Kidney epithelial cell (primary cell): ENCODE measurements around the gene LRRIQ3. TPM values are rescaled to one million over a fixed set of nuclear protein-coding genes. Genes with fewer than 3 reads are reported as not detected.
"Not testable (repeated sequence)": the region's sequence is repeated elsewhere in the genome, so short reads cannot be mapped to it uniquely, and the experiment has no call there.

ENCODE experiments used
- DNase-seq: peaks from one replicate; pipeline ENCODE4 v3.0.0-alpha.2; 2010; ENCODE audit warnings: low read depth
- H3K27me3 ChIP-seq: 2 replicates; pipeline ENCODE4 v1.6.0; 2011; ENCODE audit warnings: low read length; ENCODE audit not compliant: control insufficient read depth, insufficient read depth
- H3K36me3 ChIP-seq: 2 replicates; pipeline ENCODE4 v1.5.1; 2011; ENCODE audit warnings: low read length; ENCODE audit not compliant: control insufficient read depth, insufficient read depth
- H3K4me3 ChIP-seq: 2 replicates; pipeline ENCODE4 v1.5.1; 2011; ENCODE audit warnings: low read depth, mild to moderate bottlenecking, control low read depth, low read length
- CTCF ChIP-seq: IDR thresholded peaks from 2 replicates; pipeline ENCODE4 v1.5.1; 2011; ENCODE audit warnings: mild to moderate bottlenecking, moderate library complexity, low read length, control low read depth, inconsistent platforms; ENCODE audit not compliant: insufficient read depth, poor library complexity, severe bottlenecking
- total RNA-seq: library from RNA; depleted of rRNA; stranded (reverse); fragments of >200 nt; gene quantifications from 2 replicates; pipeline ENCODE4 v1.2.3, GENCODE V29; 2015

The LRRIQ3 gene
- total RNA-seq, 1 donor from 2014 or later = 1.9 TPM

GRCh38 chr1:74162333-74162732 is 35.6 kb downstream of the LRRIQ3 start:
- H3K27me3 ChIP-seq = no peaks in the 10 kb centered on the region
- no peak for DNase-seq
- no peak overlapping the region for H3K4me3 ChIP-seq
- no peaks in the 10 kb centered on the region for H3K36me3 ChIP-seq
- no peak for TF ChIP-seq CTCF

GRCh38 chr1:74161497-74161896 is 36.5 kb downstream of the LRRIQ3 start:
- no peak for TF ChIP-seq CTCF
- Histone ChIP-seq H3K4me3 (no peak overlapping the region), H3K36me3 (no peaks in the 10 kb centered on the region), H3K27me3 (no peaks in the 10 kb centered on the region)
- no peak for DNase-seq

GRCh38 chr1:74160046-74160445 is 37.9 kb downstream of the LRRIQ3 start:
- no peaks in the 10 kb centered on the region for H3K27me3 ChIP-seq
- H3K4me3 ChIP-seq = no peak overlapping the region
- no peaks in the 10 kb centered on the region for H3K36me3 ChIP-seq
- no peak for DNase-seq
- no peak for TF ChIP-seq CTCF

- H3K4me3 ChIP-seq = no peak overlapping the region
- no peaks in the 10 kb centered on the region for H3K27me3 ChIP-seq
- no peaks in the 10 kb centered on the region for H3K36me3 ChIP-seq
- no peak for TF ChIP-seq CTCF
- no peak for DNase-seq
Observed at GRCh38 chr1:74145086-74145485, 52.9 kb downstream of the LRRIQ3 start.

GRCh38 chr1:74117370-74117769 is 80.6 kb downstream of the LRRIQ3 start:
- DNase-seq, H3K4me3 ChIP-seq, H3K27me3 ChIP-seq, H3K36me3 ChIP-seq: not testable (repeated sequence)

- DNase-seq = no peak
- H3K4me3 ChIP-seq = no peak overlapping the region
- H3K27me3 ChIP-seq = no peaks in the 10 kb centered on the region
- no peak for TF ChIP-seq CTCF
- H3K36me3 ChIP-seq = no peaks in the 10 kb centered on the region
Observed at GRCh38 chr1:74113333-74113732, 84.6 kb downstream of the LRRIQ3 start.
